Keratinocyte (primary cell): ENCODE results near the gene TMEM30A.

Experiments
- EZH2 ChIP-seq: IDR thresholded peaks from one replicate; pipeline ENCODE4 v1.6.1; 2012; ENCODE audit warnings: inconsistent platforms, mild to moderate bottlenecking, low read length, moderate library complexity
- TF ChIP-seq, protein P1 (sequence below), 3 experiments: IDR thresholded peaks in 1 of 3; conservative IDR thresholded peaks in 1 of 3; optimal IDR thresholded peaks in 1 of 3; 2 replicates in 2 of 3; 3 replicates in 1 of 3; pipeline versions ENCODE3 to v1.5.1; 2011; ENCODE audit warnings: low read length in 3 of 3, mild to moderate bottlenecking in 3 of 3, moderate library complexity in 2 of 3, control low read depth in 1 of 3, inconsistent platforms in 1 of 3; ENCODE audit not compliant: insufficient read depth in 2 of 3; ENCODE audit errors: extremely low read depth in 1 of 3

DNA sequence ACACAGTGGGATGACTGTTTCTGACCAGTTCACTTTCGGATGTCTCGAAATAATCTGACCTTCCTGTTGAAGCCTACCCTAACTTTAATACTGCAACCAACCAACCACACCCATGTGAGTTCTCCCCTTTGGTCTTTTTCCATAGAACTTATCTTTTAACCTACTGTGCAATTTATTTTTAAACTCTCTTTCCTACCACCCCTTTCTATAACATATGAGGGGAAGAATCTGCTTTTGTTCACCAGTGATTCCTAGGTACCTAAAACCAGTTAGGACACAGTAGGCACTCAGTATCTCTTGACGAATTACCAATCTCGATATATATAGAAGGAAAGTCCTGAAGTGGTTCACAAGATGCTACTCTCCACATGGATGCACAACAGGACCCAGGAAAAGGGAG is 48.0 kb downstream of the TMEM30A start:
- TF ChIP-seq, protein P1, sequence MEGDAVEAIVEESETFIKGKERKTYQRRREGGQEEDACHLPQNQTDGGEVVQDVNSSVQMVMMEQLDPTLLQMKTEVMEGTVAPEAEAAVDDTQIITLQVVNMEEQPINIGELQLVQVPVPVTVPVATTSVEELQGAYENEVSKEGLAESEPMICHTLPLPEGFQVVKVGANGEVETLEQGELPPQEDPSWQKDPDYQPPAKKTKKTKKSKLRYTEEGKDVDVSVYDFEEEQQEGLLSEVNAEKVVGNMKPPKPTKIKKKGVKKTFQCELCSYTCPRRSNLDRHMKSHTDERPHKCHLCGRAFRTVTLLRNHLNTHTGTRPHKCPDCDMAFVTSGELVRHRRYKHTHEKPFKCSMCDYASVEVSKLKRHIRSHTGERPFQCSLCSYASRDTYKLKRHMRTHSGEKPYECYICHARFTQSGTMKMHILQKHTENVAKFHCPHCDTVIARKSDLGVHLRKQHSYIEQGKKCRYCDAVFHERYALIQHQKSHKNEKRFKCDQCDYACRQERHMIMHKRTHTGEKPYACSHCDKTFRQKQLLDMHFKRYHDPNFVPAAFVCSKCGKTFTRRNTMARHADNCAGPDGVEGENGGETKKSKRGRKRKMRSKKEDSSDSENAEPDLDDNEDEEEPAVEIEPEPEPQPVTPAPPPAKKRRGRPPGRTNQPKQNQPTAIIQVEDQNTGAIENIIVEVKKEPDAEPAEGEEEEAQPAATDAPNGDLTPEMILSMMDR (optimal IDR thresholded peaks at IDR 0.05 in 1 of 3, IDR thresholded peaks at IDR 0.05 in 1 of 3, conservative IDR thresholded peaks at IDR 0.05 in 1 of 3; ENCODE audit: extremely low read depth in 1 of 3, insufficient read depth in 2 of 3, low read length in 3 of 3): no peak
- no peak for TF ChIP-seq EZH2
